Gastrocnemius medialis (tissue), 4 donors: ENCODE measurements around the gene NUP214. TPM values are rescaled to one million over a fixed set of nuclear protein-coding genes. Genes with fewer than 3 reads are reported as not detected.
A peak's percentile ranks its signal among the peaks of the same experiment; 100 is the strongest.
"Not testable (repeated sequence)": the region's sequence is repeated elsewhere in the genome, so short reads cannot be mapped to it uniquely, and the experiment has no call there.

Experiments used
- ATAC-seq, 2 donors: fragments of 150-250 bp; one replicate each; pipeline ENCODE4 v1.9.1; 2016
- DNase-seq, 2 donors: peaks; one replicate each; pipeline ENCODE4 v3.0.0-alpha.2; 2019
- H3K27ac ChIP-seq, 4 donors: fragments of 200-600 bp; sonication (generic); 1 replicate in 1 of 4; 2 replicates in 3 of 4; pipeline ENCODE4 v1.5.1; 2016 to 2018; ENCODE audit warnings: mild to moderate bottlenecking in 2 of 4, moderate library complexity in 1 of 4
- H3K27me3 ChIP-seq, 3 donors: fragments of 200-600 bp; sonication (generic) in 2 of 3; 1 replicate in 1 of 3; 2 replicates in 2 of 3; pipeline versions ENCODE4 v1.5.1 to v1.6.0; 2016 to 2019; ENCODE audit warnings: mild to moderate bottlenecking in 1 of 3, moderate library complexity in 1 of 3
- H3K36me3 ChIP-seq, 2 donors: fragments of 200-600 bp; sonication (generic) in 1 of 2; one replicate each; pipeline ENCODE4 v1.5.1; 2017 to 2018
- H3K4me1 ChIP-seq, 2 donors: fragments of 200-600 bp; sonication (generic) in 1 of 2; one replicate each; pipeline ENCODE4 v1.5.1; 2016 to 2017; ENCODE audit warnings: mild to moderate bottlenecking in 2 of 2
- H3K4me3 ChIP-seq, 4 donors: fragments of 200-600 bp; sonication (generic) in 3 of 4; 1 replicate in 1 of 4; 2 replicates in 3 of 4; pipeline ENCODE4 v1.5.1; 2016 to 2019; ENCODE audit warnings: mild to moderate bottlenecking in 2 of 4
- H3K9me3 ChIP-seq, 3 donors: fragments of 200-600 bp; sonication (generic) in 2 of 3; 1 replicate in 1 of 3; 2 replicates in 2 of 3; pipeline ENCODE4 v1.5.1; 2016 to 2019
- CTCF ChIP-seq, 5 experiments: fragments of 450-650 bp in 3 of 5; fragments of 200-600 bp in 2 of 5; sonication (generic) in 2 of 5; IDR thresholded peaks in 4 of 5; conservative IDR thresholded peaks in 1 of 5; 1 replicate in 4 of 5; 2 replicates in 1 of 5; pipeline ENCODE4 v1.5.1; 2016 to 2019; ENCODE audit warnings: antibody characterized with exemption in 5 of 5, mild to moderate bottlenecking in 3 of 5, moderate library complexity in 3 of 5
- POLR2A ChIP-seq, 2 donors: fragments of 450-650 bp; IDR thresholded peaks; one replicate each; pipeline ENCODE4 v1.6.1; 2017; ENCODE audit warnings: antibody characterized with exemption in 2 of 2, mild to moderate bottlenecking in 2 of 2, moderate library complexity in 2 of 2
- in situ Hi-C, 4 donors: fragments of 200-750 bp; cut with MboI; loops; one replicate each; pipeline versions ENCODE4 v1.15.0 to v1.8.0; 2017; ENCODE audit warnings: low sequenced_read_pairs in 4 of 4
- intact Hi-C: fragments of 100-400 bp; cut with DNase I; formaldehyde crosslinking; loops from one replicate; pipeline ENCODE4 v1.15.1; 2023; ENCODE audit warnings: low total_unique reads
- total RNA-seq, 4 donors: library from RNA; depleted of rRNA; stranded (reverse); fragments of >200 nt; gene quantifications; one replicate each; pipeline versions ENCODE4 v1.1.0 to v1.2.3, GENCODE V29; 2016

The NUP214 gene
- total RNA-seq, 4 donors from 2014 or later: 24.2 to 47.5 (median 29.9) TPM

- DNase-seq (peak in 1 of 2 donors; percentile 3), ATAC-seq (no peak)
- in situ Hi-C loops: no loop called here
- H3K9me3 ChIP-seq: no peaks in the 10 kb centered on the region
- TF ChIP-seq CTCF (IDR thresholded peaks at IDR 0.05 in 4 of 5, conservative IDR thresholded peaks at IDR 0.05 in 1 of 5): no peak
- TF ChIP-seq POLR2A (IDR thresholded peaks at IDR 0.05): no peak
- no peaks in the 10 kb centered on the region for H3K27me3 ChIP-seq
- H3K27ac ChIP-seq: peak overlapping the region in 1 of 4 donors; percentile 10
- H3K4me3 ChIP-seq: no peak overlapping the region
- intact Hi-C loops: no loop called here
- no peaks in the 10 kb centered on the region for H3K4me1 ChIP-seq
- no peaks in the 10 kb centered on the region for H3K36me3 ChIP-seq
These were observed 11.3 kb upstream of the NUP214 start for GRCh38 chr9:131114084-131114535.

GRCh38 chr9:131115360-131115742, 10.0 kb upstream of the NUP214 start:
- H3K36me3 ChIP-seq, DNase-seq, H3K4me1 ChIP-seq, in situ Hi-C loops, ATAC-seq, H3K4me3 ChIP-seq, H3K27me3 ChIP-seq, H3K9me3 ChIP-seq, intact Hi-C loops: not testable (repeated sequence)
- H3K27ac ChIP-seq: peak overlapping the region in 1 of 4 donors; percentile 27

- DNase-seq: no peak
- no peaks in the 10 kb centered on the region for H3K36me3 ChIP-seq
- ATAC-seq: peak; percentile 68 to 76
- no peaks in the 10 kb centered on the region for H3K9me3 ChIP-seq
- H3K27ac ChIP-seq: peak overlapping the region in 3 of 4 donors; percentile 66 to 75 (median 69)
- no peaks in the 10 kb centered on the region for H3K4me1 ChIP-seq
- in situ Hi-C loops: no loop called here
- H3K27me3 ChIP-seq: no peaks in the 10 kb centered on the region
- no peak overlapping the region for H3K4me3 ChIP-seq
- TF ChIP-seq CTCF (IDR thresholded peaks at IDR 0.05 in 4 of 5, conservative IDR thresholded peaks at IDR 0.05 in 1 of 5) (no peak), POLR2A (IDR thresholded peaks at IDR 0.05) (no peak)
- intact Hi-C loops: no loop called here
These were observed 8.9 kb upstream of the NUP214 start for GRCh38 chr9:131116281-131117120.

- in situ Hi-C loops (no loop called here), intact Hi-C loops (no loop called here)
- peak in 1 of 2 donors; percentile 16 for ATAC-seq
- no peak overlapping the region for H3K4me3 ChIP-seq
- H3K36me3 ChIP-seq: no peaks in the 10 kb centered on the region
- H3K27me3 ChIP-seq: no peaks in the 10 kb centered on the region
- TF ChIP-seq CTCF (IDR thresholded peaks at IDR 0.05 in 4 of 5, conservative IDR thresholded peaks at IDR 0.05 in 1 of 5) (no peak), POLR2A (IDR thresholded peaks at IDR 0.05) (no peak)
- peak overlapping the region; percentile 47 to 75 (median 68) for H3K27ac ChIP-seq
- H3K9me3 ChIP-seq: no peaks in the 10 kb centered on the region
- no peaks in the 10 kb centered on the region for H3K4me1 ChIP-seq
- no peak for DNase-seq
These were observed 8.1 kb upstream of the NUP214 start for GRCh38 chr9:131117121-131117761.

- in situ Hi-C loops (no loop called here), intact Hi-C loops (no loop called here)
- H3K4me1 ChIP-seq: no peaks in the 10 kb centered on the region
- TF ChIP-seq CTCF (IDR thresholded peaks at IDR 0.05 in 4 of 5, conservative IDR thresholded peaks at IDR 0.05 in 1 of 5) (no peak), POLR2A (IDR thresholded peaks at IDR 0.05) (no peak)
- H3K27ac ChIP-seq: peak overlapping the region; percentile 47 to 75 (median 68)
- DNase-seq (no peak), ATAC-seq (no peak)
- no peak overlapping the region for H3K4me3 ChIP-seq
- no peaks in the 10 kb centered on the region for H3K9me3 ChIP-seq
- no peaks in the 10 kb centered on the region for H3K36me3 ChIP-seq
- no peaks in the 10 kb centered on the region for H3K27me3 ChIP-seq
These were observed 7.6 kb upstream of the NUP214 start for GRCh38 chr9:131117762-131118145.
